ENCODE data around the gene ACOX1. TPM values are rescaled to one million over a fixed set of nuclear protein-coding genes. Genes with fewer than 3 reads are reported as not detected.
A peak's percentile ranks its signal among the peaks of the same experiment; 100 is the strongest.

ACOX1 gene
- total and polyA plus RNA-seq, 2 of the 13 experiments (the other 11 are each of a cell fraction or from before 2014, with no cell fraction given), result 86.4 to 120 TPM

DNA sequence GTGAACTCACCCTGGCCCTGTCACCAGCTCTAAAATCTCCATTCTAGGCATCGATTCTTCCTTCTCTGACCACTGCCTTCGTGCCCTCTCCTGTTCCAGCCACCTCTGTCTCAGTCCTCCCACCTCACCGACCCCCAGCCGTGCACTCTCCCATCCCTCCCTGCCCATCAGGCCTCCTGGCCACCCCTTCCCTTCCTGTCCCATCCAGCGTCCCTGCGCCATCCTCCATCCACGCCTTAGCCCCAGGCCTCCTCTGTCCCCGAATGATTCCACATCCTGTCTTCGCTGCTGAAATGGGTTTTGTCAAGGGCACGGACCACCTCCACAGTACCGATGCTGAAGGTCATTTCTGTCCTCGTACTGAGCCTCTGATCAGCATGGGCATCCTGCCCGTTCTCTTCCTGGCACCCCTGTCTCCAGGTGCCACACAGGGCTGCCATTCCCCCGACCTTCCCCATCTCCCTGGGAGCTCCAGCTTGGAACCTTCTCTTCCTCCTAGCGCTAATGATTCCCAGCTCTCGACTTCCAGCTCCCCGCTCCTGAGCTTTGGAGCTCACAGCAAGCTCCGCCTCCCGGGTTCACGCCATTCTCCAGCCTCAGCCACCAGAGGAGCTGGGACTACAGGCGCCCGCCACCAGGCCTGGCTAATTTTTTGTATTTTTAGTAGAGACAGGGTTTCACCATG is 84.8 kb downstream of the ACOX1 start (continued):
- TF ChIP-seq, protein P1, sequence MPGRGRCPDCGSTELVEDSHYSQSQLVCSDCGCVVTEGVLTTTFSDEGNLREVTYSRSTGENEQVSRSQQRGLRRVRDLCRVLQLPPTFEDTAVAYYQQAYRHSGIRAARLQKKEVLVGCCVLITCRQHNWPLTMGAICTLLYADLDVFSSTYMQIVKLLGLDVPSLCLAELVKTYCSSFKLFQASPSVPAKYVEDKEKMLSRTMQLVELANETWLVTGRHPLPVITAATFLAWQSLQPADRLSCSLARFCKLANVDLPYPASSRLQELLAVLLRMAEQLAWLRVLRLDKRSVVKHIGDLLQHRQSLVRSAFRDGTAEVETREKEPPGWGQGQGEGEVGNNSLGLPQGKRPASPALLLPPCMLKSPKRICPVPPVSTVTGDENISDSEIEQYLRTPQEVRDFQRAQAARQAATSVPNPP (CRISPR knock-in tag; IDR thresholded peaks at IDR 0.05), result no peak
- TF ChIP-seq, protein P2, sequence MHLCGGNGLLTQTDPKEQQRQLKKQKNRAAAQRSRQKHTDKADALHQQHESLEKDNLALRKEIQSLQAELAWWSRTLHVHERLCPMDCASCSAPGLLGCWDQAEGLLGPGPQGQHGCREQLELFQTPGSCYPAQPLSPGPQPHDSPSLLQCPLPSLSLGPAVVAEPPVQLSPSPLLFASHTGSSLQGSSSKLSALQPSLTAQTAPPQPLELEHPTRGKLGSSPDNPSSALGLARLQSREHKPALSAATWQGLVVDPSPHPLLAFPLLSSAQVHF (CRISPR knock-in tag; IDR thresholded peaks at IDR 0.05), result no peak
- TF ChIP-seq ZNF547 (CRISPR knock-in tag; IDR thresholded peaks at IDR 0.05) (no peak), TCF12 (IDR thresholded peaks at IDR 0.05) (no peak), TCF12 (CRISPR knock-in tag; IDR thresholded peaks at IDR 0.05) (no peak; the same call in 1 of the 2 replicates), ZNF496 (CRISPR knock-in tag; IDR thresholded peaks at IDR 0.05; ENCODE audit: insufficient replicate concordance) (no peak), ZNF235 (CRISPR knock-in tag; IDR thresholded peaks at IDR 0.05; ENCODE audit: borderline replicate concordance) (0 out of 2 replicates have a peak, but pooled peaks have one; percentile 29), SMC3 (IDR thresholded peaks at IDR 0.05; ENCODE audit: low read length) (no peak), ZNF253 (CRISPR knock-in tag; IDR thresholded peaks at IDR 0.05; ENCODE audit: borderline replicate concordance) (no peak), NR1H2 (CRISPR knock-in tag; IDR thresholded peaks at IDR 0.05; ENCODE audit: borderline replicate concordance, low read depth) (no peak), MTF1 (CRISPR knock-in tag; IDR thresholded peaks at IDR 0.05) (no peak), ZNF160 (CRISPR knock-in tag; IDR thresholded peaks at IDR 0.05) (no peak), FOXC1 (CRISPR knock-in tag; IDR thresholded peaks at IDR 0.05; ENCODE audit: borderline replicate concordance) (no peak), ZFP37 (CRISPR knock-in tag; IDR thresholded peaks at IDR 0.05; ENCODE audit: borderline replicate concordance) (no peak), NAIF1 (CRISPR knock-in tag; IDR thresholded peaks at IDR 0.05; ENCODE audit: borderline replicate concordance) (no peak), RBM39 (IDR thresholded peaks at IDR 0.05; ENCODE audit: low read depth, low read length, poor library complexity, severe bottlenecking) (no peak), ZNF746 (CRISPR knock-in tag; IDR thresholded peaks at IDR 0.05) (no peak), BHLHE40 (IDR thresholded peaks at IDR 0.05; ENCODE audit: low read length) (no peak), MATR3 (CRISPR knock-in tag; IDR thresholded peaks at IDR 0.05) (no peak), ZNF607 (CRISPR knock-in tag; IDR thresholded peaks at IDR 0.05; ENCODE audit: borderline replicate concordance) (0 out of 2 replicates have a peak, but pooled peaks have one; percentile 54)
- TF ChIP-seq, protein P3, sequence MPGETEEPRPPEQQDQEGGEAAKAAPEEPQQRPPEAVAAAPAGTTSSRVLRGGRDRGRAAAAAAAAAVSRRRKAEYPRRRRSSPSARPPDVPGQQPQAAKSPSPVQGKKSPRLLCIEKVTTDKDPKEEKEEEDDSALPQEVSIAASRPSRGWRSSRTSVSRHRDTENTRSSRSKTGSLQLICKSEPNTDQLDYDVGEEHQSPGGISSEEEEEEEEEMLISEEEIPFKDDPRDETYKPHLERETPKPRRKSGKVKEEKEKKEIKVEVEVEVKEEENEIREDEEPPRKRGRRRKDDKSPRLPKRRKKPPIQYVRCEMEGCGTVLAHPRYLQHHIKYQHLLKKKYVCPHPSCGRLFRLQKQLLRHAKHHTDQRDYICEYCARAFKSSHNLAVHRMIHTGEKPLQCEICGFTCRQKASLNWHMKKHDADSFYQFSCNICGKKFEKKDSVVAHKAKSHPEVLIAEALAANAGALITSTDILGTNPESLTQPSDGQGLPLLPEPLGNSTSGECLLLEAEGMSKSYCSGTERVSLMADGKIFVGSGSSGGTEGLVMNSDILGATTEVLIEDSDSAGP (CRISPR knock-in tag; IDR thresholded peaks at IDR 0.05; ENCODE audit: borderline replicate concordance), result peak; percentile 26
- TF ChIP-seq, protein P4, sequence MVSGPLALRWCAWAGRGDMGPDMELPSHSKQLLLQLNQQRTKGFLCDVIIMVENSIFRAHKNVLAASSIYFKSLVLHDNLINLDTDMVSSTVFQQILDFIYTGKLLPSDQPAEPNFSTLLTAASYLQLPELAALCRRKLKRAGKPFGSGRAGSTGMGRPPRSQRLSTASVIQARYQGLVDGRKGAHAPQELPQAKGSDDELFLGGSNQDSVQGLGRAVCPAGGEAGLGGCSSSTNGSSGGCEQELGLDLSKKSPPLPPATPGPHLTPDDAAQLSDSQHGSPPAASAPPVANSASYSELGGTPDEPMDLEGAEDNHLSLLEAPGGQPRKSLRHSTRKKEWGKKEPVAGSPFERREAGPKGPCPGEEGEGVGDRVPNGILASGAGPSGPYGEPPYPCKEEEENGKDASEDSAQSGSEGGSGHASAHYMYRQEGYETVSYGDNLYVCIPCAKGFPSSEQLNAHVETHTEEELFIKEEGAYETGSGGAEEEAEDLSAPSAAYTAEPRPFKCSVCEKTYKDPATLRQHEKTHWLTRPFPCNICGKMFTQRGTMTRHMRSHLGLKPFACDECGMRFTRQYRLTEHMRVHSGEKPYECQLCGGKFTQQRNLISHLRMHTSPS (CRISPR knock-in tag; IDR thresholded peaks at IDR 0.05; ENCODE audit: low read depth), result no peak
- TF ChIP-seq, protein P5, sequence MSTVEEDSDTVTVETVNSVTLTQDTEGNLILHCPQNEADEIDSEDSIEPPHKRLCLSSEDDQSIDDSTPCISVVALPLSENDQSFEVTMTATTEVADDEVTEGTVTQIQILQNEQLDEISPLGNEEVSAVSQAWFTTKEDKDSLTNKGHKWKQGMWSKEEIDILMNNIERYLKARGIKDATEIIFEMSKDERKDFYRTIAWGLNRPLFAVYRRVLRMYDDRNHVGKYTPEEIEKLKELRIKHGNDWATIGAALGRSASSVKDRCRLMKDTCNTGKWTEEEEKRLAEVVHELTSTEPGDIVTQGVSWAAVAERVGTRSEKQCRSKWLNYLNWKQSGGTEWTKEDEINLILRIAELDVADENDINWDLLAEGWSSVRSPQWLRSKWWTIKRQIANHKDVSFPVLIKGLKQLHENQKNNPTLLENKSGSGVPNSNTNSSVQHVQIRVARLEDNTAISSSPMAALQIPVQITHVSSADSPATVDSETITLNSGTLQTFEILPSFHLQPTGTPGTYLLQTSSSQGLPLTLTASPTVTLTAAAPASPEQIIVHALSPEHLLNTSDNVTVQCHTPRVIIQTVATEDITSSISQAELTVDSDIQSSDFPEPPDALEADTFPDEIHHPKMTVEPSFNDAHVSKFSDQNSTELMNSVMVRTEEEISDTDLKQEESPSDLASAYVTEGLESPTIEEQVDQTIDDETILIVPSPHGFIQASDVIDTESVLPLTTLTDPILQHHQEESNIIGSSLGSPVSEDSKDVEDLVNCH (CRISPR knock-in tag; IDR thresholded peaks at IDR 0.05), result no peak
